ENCODE data around the gene TOP3A.

DNA sequence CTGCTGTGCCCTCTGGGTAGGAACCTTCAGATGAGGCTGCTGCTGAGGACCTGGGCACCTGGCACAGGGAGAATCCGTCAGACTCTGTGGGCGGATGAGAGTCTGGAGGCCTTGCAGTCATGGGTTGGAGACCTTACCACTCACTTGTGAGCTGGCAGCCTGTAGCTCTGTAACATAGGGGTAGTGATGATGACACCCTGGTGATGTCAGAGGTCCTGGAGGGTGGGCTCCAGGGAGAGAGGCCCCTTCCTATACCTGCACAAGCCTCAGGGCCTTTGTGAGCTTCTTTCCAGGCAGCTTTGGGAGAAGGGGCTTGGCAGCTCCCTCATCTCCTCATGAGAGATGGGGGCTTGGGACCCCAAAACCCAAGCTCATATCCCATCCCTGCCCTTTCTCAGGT, 52.7 kb downstream of the TOP3A start:
- TF ChIP-seq, protein P1, sequence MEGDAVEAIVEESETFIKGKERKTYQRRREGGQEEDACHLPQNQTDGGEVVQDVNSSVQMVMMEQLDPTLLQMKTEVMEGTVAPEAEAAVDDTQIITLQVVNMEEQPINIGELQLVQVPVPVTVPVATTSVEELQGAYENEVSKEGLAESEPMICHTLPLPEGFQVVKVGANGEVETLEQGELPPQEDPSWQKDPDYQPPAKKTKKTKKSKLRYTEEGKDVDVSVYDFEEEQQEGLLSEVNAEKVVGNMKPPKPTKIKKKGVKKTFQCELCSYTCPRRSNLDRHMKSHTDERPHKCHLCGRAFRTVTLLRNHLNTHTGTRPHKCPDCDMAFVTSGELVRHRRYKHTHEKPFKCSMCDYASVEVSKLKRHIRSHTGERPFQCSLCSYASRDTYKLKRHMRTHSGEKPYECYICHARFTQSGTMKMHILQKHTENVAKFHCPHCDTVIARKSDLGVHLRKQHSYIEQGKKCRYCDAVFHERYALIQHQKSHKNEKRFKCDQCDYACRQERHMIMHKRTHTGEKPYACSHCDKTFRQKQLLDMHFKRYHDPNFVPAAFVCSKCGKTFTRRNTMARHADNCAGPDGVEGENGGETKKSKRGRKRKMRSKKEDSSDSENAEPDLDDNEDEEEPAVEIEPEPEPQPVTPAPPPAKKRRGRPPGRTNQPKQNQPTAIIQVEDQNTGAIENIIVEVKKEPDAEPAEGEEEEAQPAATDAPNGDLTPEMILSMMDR (IDR thresholded peaks at IDR 0.05), result no peak
- TF ChIP-seq EZH2 (IDR thresholded peaks at IDR 0.05), result no peak
